ENCODE data around the gene TLE4.

GRCh38 chr9:79757881-79758669 lies 186.3 kb downstream of the TLE4 start:
- TF ChIP-seq CTCF (IDR thresholded peaks at IDR 0.05) (no peak), POLR2A (IDR thresholded peaks at IDR 0.05) (no peak)

All from breast epithelium (tissue), 3 donors.